GM12878 (cell line): ENCODE measurements around the gene PRRC1. TPM values are rescaled to one million over a fixed set of nuclear protein-coding genes. Genes with fewer than 3 reads are reported as not detected.

Source experiments
- ATAC-seq: fragments of 200-7000 bp; cut with Tn5 transposase; 3 replicates; pipeline ENCODE4 v1.9.1; 2020; ENCODE audit warnings: mild to moderate bottlenecking, moderate library complexity
- BruUV-seq: library from RNA; stranded (reverse); fragments of 400-500 nt; replicated peaks from 2 replicates; lab custom pipeline; 2021; lab: Mats Ljungman, UMichigan
- CTCF ChIA-PET: fragments of 300-600 bp; sonication (Branson Sonifier 250); formaldehyde crosslinking; extraction: SDS; loops from one replicate; lab custom pipeline; 2021; ENCODE audit warnings: inconsistent platforms; lab: Yijun Ruan, JAX
- POLR2A ChIA-PET: fragments of 350-600 bp; formaldehyde crosslinking; extraction: SDS; loops from one replicate; lab custom pipeline; 2021; ENCODE audit warnings: inconsistent platforms; lab: Charles Lee
- RAD21 ChIA-PET: fragments of 300-600 bp; sonication (Branson Sonifier 250); formaldehyde crosslinking; loops from one replicate; lab custom pipeline; 2023; ENCODE audit warnings: antibody characterized with exemption; ENCODE audit not compliant: unreplicated experiment; lab: Charles Lee
- SMC1A ChIA-PET: fragments of 300-600 bp; sonication (Branson Sonifier 250); formaldehyde crosslinking; loops from one replicate; lab custom pipeline; 2023; ENCODE audit not compliant: unreplicated experiment, uncharacterized antibody; lab: Charles Lee
- DNase-seq: peaks from one replicate; pipeline ENCODE4 v3.0.0-alpha.2; 2011; ENCODE audit warnings: low read depth, low spot score
- FAIRE-seq: peaks from 3 replicates; lab custom pipeline; 2011; peaks lifted over from hg19 to GRCh38; lab: Jason Lieb, UNC
- H2AFZ ChIP-seq: 2 replicates; pipeline ENCODE4 v1.6.0; 2011; ENCODE audit warnings: low read depth, low read length, control low read depth; ENCODE audit not compliant: control insufficient read depth
- H3K27ac ChIP-seq: 2 replicates; pipeline ENCODE4 v1.5.1; 2011; ENCODE audit warnings: control low read depth; ENCODE audit not compliant: control insufficient read depth, insufficient read depth
- H3K27me3 ChIP-seq, 2 experiments: replicated peaks in 1 of 2; 2 replicates each; pipeline versions ENCODE4 v1.6.0 to v1.6.1; 2011; ENCODE audit warnings: low read length in 1 of 2; ENCODE audit not compliant: control insufficient read depth in 2 of 2, insufficient read depth in 2 of 2
- H3K36me3 ChIP-seq, 2 experiments: 2 replicates each; pipeline ENCODE4 v1.5.1; 2011; ENCODE audit warnings: low read length in 1 of 2; ENCODE audit not compliant: control insufficient read depth in 2 of 2, insufficient read depth in 2 of 2
- H3K4me1 ChIP-seq: 2 replicates; pipeline ENCODE4 v1.6.1; 2011; ENCODE audit warnings: mild to moderate bottlenecking, low read length, moderate library complexity, mixed read lengths; ENCODE audit not compliant: control insufficient read depth, insufficient read depth
- H3K4me2 ChIP-seq: 2 replicates; pipeline ENCODE4 v1.6.0; 2011; ENCODE audit warnings: control low read depth; ENCODE audit not compliant: control insufficient read depth, insufficient read depth
- H3K4me3 ChIP-seq: fragments of 200-600 bp; sonication (generic); 2 replicates; pipeline ENCODE4 v1.5.1; 2016
- H3K79me2 ChIP-seq: 2 replicates; pipeline ENCODE4 v1.6.0; 2011; ENCODE audit warnings: low read length; ENCODE audit not compliant: control insufficient read depth, insufficient read depth
- H3K9ac ChIP-seq: 2 replicates; pipeline ENCODE4 v1.8.0; 2011; ENCODE audit warnings: low read length, control low read depth, mixed read lengths; ENCODE audit not compliant: control insufficient read depth, insufficient read depth
- H3K9me3 ChIP-seq: replicated peaks from 3 replicates; pipeline ENCODE4 v1.5.1; 2011; ENCODE audit warnings: mild to moderate bottlenecking, low read length; ENCODE audit not compliant: control insufficient read depth, insufficient read depth
- H4K20me1 ChIP-seq: 2 replicates; pipeline ENCODE4 v1.6.0; 2011; ENCODE audit not compliant: control insufficient read depth, insufficient read depth
- ATF7 ChIP-seq: fragments of 450-650 bp; IDR thresholded peaks from 2 replicates; pipeline ENCODE4 v1.6.1; 2016; ENCODE audit warnings: low read depth, mild to moderate bottlenecking
- BCL11A ChIP-seq: IDR thresholded peaks from 2 replicates; pipeline ENCODE4 v1.6.1; 2011; ENCODE audit warnings: low read depth, low read length
- CBX3 ChIP-seq: fragments of 200-600 bp; sonication (generic); IDR thresholded peaks from 2 replicates; pipeline ENCODE4 v1.6.1; 2016; ENCODE audit warnings: low read depth, borderline replicate concordance
- CEBPB ChIP-seq, 2 experiments: fragments of 150-350 bp in 1 of 2; IDR thresholded peaks; 2 replicates each; pipeline ENCODE4 v1.6.1; 2012 to 2014; ENCODE audit warnings: low read depth in 2 of 2, low read length in 2 of 2, borderline replicate concordance in 1 of 2, inconsistent platforms in 1 of 2
- GABPA ChIP-seq: IDR thresholded peaks from 2 replicates; pipeline ENCODE4 v1.6.1; 2014; ENCODE audit warnings: antibody characterized with exemption, low read depth, mild to moderate bottlenecking, inconsistent platforms
- HDGF ChIP-seq: fragments of 450-650 bp; IDR thresholded peaks from 2 replicates; pipeline ENCODE4 v1.6.1; 2016; ENCODE audit warnings: antibody characterized with exemption
- MXI1 ChIP-seq: fragments of 150-350 bp; IDR thresholded peaks from 2 replicates; pipeline ENCODE4 v1.6.1; 2011; ENCODE audit warnings: low read depth, mild to moderate bottlenecking, inconsistent platforms, low read length, improper control_type of control experiment
- NFYB ChIP-seq: IDR thresholded peaks from 2 replicates; pipeline ENCODE4 v1.6.1; 2011; ENCODE audit warnings: low read depth, mild to moderate bottlenecking, low read length, improper control_type of control experiment, moderate library complexity; ENCODE audit not compliant: insufficient read depth
- PAX8 ChIP-seq: fragments of 450-650 bp; IDR thresholded peaks from 2 replicates; pipeline ENCODE4 v1.6.1; 2017; ENCODE audit warnings: mild to moderate bottlenecking, moderate library complexity
- POU2F2 ChIP-seq: IDR thresholded peaks from 3 replicates; pipeline ENCODE4 v1.6.1; 2011; ENCODE audit warnings: low read depth, mild to moderate bottlenecking, low read length, borderline replicate concordance
- RUNX3 ChIP-seq: IDR thresholded peaks from 2 replicates; pipeline ENCODE4 v1.6.1; 2012; ENCODE audit warnings: low read length, inconsistent platforms
- SREBF2 ChIP-seq: IDR thresholded peaks from 2 replicates; pipeline ENCODE4 v1.6.1; 2012; ENCODE audit warnings: mild to moderate bottlenecking, low read length
- TCF12 ChIP-seq: IDR thresholded peaks from 2 replicates; pipeline ENCODE4 v1.6.1; 2011; ENCODE audit warnings: low read depth, mild to moderate bottlenecking, low read length
- TCF7 ChIP-seq: IDR thresholded peaks from 2 replicates; pipeline ENCODE4 v1.6.1; 2014; ENCODE audit warnings: antibody characterized with exemption, borderline replicate concordance
- ZNF217 ChIP-seq: fragments of 450-650 bp; IDR thresholded peaks from 2 replicates; pipeline ENCODE4 v1.6.1; 2017; ENCODE audit warnings: antibody characterized with exemption, mild to moderate bottlenecking
- ZNF384 ChIP-seq: IDR thresholded peaks from 2 replicates; pipeline ENCODE4 v1.6.1; 2012; ENCODE audit warnings: low read depth, mild to moderate bottlenecking, low read length, improper control_type of control experiment, borderline replicate concordance
- ZNF622 ChIP-seq: fragments of 450-650 bp; IDR thresholded peaks from 2 replicates; pipeline ENCODE4 v1.6.1; 2017; ENCODE audit warnings: mild to moderate bottlenecking, inconsistent platforms
- ZSCAN29 ChIP-seq: fragments of 450-650 bp; IDR thresholded peaks from 2 replicates; pipeline ENCODE4 v1.6.1; 2017; ENCODE audit warnings: mild to moderate bottlenecking, moderate library complexity
- WGBS: methylation state at CpG from one replicate; pipeline ENCODE4 v1.1.6; 2016; ENCODE audit warnings: low lambda C conversion rate; ENCODE audit not compliant: insufficient replicate concordance, insufficient coverage; ENCODE audit errors: missing lambda C conversion rate; 5-methylcytosine and 5-hydroxymethylcytosine counted together
- in situ Hi-C: fragments of 300-500 bp; cut with MboI; formaldehyde crosslinking; loops from 9 replicates; pipeline ENCODE4 v1.14.3; 2018; ENCODE audit warnings: mixed read lengths
- intact Hi-C: fragments of 100-400 bp; cut with micrococcal nuclease; formaldehyde crosslinking; loops from one replicate; pipeline ENCODE4 v1.14.2; 2022; ENCODE audit not compliant: unreplicated experiment
- polyA plus RNA-seq, 11 experiments: library from polyadenylated mRNA; depleted of rRNA in 4 of 11; unstranded in 6 of 11; stranded (reverse) in 5 of 11; fragments of >200 nt; fragmentation: Nextera tagmentation in 4 of 11; fragmentation: Illumina TruSeq in 1 of 11; extraction: Ambion mirVana in 4 of 11; extraction: Trizol in 1 of 11; gene quantifications; 1 replicate in 1 of 11; 2 replicates in 10 of 11; pipeline versions ENCODE4 v1.2.1 to v1.2.3, GENCODE V29; 2011 to 2016; ENCODE audit warnings: inconsistent platforms in 2 of 11, missing spikeins in 2 of 11, low read depth in 1 of 11
- total RNA-seq, 4 experiments: library from RNA; depleted of rRNA in 3 of 4; stranded (reverse); fragments of >200 nt in 3 of 4; fragmentation: Illumina TruSeq in 1 of 4; extraction: Trizol in 1 of 4; gene quantifications; 2 replicates each; pipeline versions ENCODE4 v1.2.1 to v1.2.3, GENCODE V29; 2013 to 2021
- TF ChIP-seq, protein P1 (sequence below): fragments of 450-650 bp; IDR thresholded peaks from 2 replicates; pipeline ENCODE4 v1.6.1; 2016; ENCODE audit warnings: mild to moderate bottlenecking
- TF ChIP-seq, protein P2 (sequence below): fragments of 450-650 bp; formaldehyde crosslinking; IDR thresholded peaks from 2 replicates; pipeline ENCODE4 v1.4.0; 2022; ENCODE audit warnings: mild to moderate bottlenecking, moderate library complexity

Gene PRRC1
- total and polyA plus RNA-seq, 10 of the 15 experiments (the other 5 are each of a cell fraction or from before 2014, with no cell fraction given), result 19.0 to 54.5 (median 31.0) TPM

DNA sequence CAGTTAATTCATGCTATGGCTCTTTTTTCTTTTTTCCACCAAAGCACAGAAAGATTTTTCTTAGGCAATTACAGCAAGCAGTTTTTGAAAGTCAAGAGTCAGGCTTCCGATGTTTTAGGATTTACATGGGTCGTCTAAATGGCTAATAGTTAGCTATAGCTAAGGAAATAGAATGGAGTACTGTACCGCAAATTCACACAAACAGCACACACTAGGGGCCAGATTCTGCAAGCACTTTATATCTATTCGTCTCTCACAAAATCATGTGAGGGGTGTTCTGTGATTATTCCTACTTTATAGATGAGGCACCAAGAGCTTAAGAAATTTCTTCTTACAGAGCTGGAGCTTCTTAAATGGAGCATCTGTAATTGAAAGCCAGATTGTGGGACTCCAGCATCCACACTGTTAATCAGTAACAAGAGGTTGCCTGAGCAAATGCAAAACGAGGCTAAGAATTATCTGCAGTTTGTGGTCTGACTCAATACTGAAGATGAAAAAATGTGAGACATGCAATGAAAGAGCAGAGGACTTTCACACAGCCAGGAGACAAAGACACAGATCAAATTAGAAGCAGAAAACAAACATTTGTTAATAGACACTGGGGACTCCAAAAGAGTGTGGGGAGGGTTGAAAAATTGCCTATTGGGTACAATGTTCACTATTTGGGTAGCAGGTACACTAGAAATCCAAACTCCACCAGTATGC, 68.8 kb downstream of the PRRC1 start:
- Histone ChIP-seq H3K4me2 (peak overlapping the region; percentile 75), H2AFZ (peak overlapping the region; percentile 43), H3K9me3 (no peaks in the 10 kb centered on the region), H3K4me1 (peaks cover 35% of the 10 kb centered on the region), H3K9ac (peak overlapping the region; percentile 42; the same call in 1 of the 2 replicates), H3K27me3 (no peaks in the 10 kb centered on the region), H4K20me1 (no peaks in the 10 kb centered on the region), H3K27ac (peak overlapping the region; percentile 56; the same call in 1 of the 2 replicates), H3K36me3 (no peaks in the 10 kb centered on the region), H3K79me2 (no peaks in the 10 kb centered on the region), H3K4me3 (0 out of 2 replicates have a peak overlapping the region, but pooled peaks have one; percentile 13)
- intact Hi-C loops (loop anchor here (1.0 to 2.0 kb wide), 2 partner anchors 19 to 497 kb away; partner anchors contain the start of gene SLC12A2), in situ Hi-C loops (no loop called here)
- ChIA-PET POLR2A (interaction anchor here (0.8 to 6.6 kb wide), 7 partner anchors 8 to 496 kb away, joined by 3 to 65 read pairs (median 7); no protein-coding TSS in a partner anchor), CTCF (interaction anchor here (1.1 to 7.2 kb wide), 9 partner anchors 10 to 496 kb away, joined by 3 to 104 read pairs (median 9); no protein-coding TSS in a partner anchor), SMC1A (interaction anchor here (0.6 to 7.2 kb wide), 22 partner anchors 13 to 821 kb away, joined by 3 to 177 read pairs (median 4); no protein-coding TSS in a partner anchor), RAD21 (interaction anchor here (0.6 to 9.1 kb wide), 22 partner anchors 8 to 498 kb away, joined by 3 to 249 read pairs (median 4); partner anchors contain the start of gene SLC12A2)
- 29% methylated on average over 5 of the region's 5 CpGs for WGBS
- ATAC-seq (peak; percentile 69), FAIRE-seq (peak; percentile 87), DNase-seq (peak; percentile 79)
- BruUV-seq, result no TSS peak
- 0 out of 2 replicates have a peak, but pooled peaks have one; percentile 41 for TF ChIP-seq TCF12
- TF ChIP-seq BCL11A, result peak; percentile 67
- no peak for TF ChIP-seq ZNF622
- no peak for TF ChIP-seq PAX8
- peak; percentile 63; the same call in 1 of the 2 replicates for TF ChIP-seq ZNF217
- TF ChIP-seq GABPA, result no peak
- peak; percentile 45 for TF ChIP-seq MXI1
- TF ChIP-seq ATF7, result peak; percentile 45; the same call in 1 of the 2 replicates
- TF ChIP-seq NFYB, result no peak
- TF ChIP-seq SREBF2, result no peak
- no peak for TF ChIP-seq HDGF
- peak; percentile 81; the same call in 1 of the 2 replicates for TF ChIP-seq ZNF384
- TF ChIP-seq, protein P1, sequence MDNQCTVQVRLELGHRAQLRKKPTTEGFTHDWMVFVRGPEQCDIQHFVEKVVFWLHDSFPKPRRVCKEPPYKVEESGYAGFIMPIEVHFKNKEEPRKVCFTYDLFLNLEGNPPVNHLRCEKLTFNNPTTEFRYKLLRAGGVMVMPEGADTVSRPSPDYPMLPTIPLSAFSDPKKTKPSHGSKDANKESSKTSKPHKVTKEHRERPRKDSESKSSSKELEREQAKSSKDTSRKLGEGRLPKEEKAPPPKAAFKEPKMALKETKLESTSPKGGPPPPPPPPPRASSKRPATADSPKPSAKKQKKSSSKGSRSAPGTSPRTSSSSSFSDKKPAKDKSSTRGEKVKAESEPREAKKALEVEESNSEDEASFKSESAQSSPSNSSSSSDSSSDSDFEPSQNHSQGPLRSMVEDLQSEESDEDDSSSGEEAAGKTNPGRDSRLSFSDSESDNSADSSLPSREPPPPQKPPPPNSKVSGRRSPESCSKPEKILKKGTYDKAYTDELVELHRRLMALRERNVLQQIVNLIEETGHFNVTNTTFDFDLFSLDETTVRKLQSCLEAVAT, result peak; percentile 54
- 0 out of 2 replicates have a peak, but pooled peaks have one; percentile 7 for TF ChIP-seq ZSCAN29
- TF ChIP-seq RUNX3, result peak; percentile 67
- TF ChIP-seq POU2F2, result peak; percentile 76; the same call in 1 of the 3 replicates
- no peak for TF ChIP-seq CBX3
- no peak for TF ChIP-seq TCF7
- no peak for TF ChIP-seq CEBPB (IDR thresholded peaks at IDR 0.05; ENCODE audit: borderline replicate concordance in 1 of 2, low read depth in 2 of 2, low read length in 2 of 2)
- TF ChIP-seq, protein P2, sequence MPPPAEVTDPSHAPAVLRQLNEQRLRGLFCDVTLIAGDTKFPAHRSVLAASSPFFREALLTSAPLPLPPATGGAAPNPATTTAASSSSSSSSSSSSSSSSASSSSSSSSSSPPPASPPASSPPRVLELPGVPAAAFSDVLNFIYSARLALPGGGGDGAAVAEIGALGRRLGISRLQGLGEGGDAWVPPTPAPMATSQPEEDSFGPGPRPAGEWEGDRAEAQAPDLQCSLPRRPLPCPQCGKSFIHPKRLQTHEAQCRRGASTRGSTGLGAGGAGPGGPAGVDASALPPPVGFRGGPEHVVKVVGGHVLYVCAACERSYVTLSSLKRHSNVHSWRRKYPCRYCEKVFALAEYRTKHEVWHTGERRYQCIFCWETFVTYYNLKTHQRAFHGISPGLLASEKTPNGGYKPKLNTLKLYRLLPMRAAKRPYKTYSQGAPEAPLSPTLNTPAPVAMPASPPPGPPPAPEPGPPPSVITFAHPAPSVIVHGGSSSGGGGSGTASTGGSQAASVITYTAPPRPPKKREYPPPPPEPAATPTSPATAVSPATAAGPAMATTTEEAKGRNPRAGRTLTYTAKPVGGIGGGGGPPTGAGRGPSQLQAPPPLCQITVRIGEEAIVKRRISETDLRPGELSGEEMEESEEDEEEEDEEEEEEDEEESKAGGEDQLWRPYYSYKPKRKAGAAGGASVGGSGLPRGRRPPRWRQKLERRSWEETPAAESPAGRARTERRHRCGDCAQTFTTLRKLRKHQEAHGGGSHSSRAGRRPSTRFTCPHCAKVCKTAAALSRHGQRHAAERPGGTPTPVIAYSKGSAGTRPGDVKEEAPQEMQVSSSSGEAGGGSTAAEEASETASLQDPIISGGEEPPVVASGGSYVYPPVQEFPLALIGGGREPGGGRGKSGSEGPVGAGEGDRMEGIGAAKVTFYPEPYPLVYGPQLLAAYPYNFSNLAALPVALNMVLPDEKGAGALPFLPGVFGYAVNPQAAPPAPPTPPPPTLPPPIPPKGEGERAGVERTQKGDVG (CRISPR knock-in tag), result no peak
